ENCODE results near the gene TACR1. TPM values are rescaled to one million over a fixed set of nuclear protein-coding genes. Genes with fewer than 3 reads are reported as not detected.

The TACR1 gene
- total and polyA plus RNA-seq, 2 of the 8 experiments (the other 6 are each of a cell fraction or from before 2014, with no cell fraction given) = 0.09 to 0.37 TPM

DNA sequence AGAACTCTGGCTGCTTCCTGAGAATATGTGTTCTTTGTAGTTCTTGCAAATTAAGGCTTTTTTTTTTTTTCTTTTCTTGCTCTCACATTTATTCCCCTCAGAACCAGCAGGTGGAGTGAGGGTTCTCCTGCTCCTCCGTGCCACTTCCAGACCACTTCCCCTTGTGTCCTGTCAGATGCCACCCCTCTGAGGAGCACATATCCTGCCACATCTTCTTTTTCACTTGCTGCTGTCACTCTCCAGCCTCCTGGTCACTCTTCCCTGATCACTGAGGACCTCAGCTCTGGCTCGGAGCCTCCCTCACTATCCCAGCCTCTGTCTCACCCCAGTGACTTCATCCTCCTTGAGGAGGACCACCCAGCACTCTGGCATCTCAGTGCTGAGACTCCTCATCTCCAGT lies 100.5 kb downstream of the TACR1 start:
- no peak overlapping the region for H2BK20ac ChIP-seq (ENCODE audit: low read length)
- WGBS, 2 experiments (ENCODE audit: extremely low coverage in 1 of 2, insufficient coverage in 1 of 2, insufficient read length in 1 of 2, insufficient replicate concordance in 2 of 2, low coverage in 1 of 2, low lambda C conversion rate in 2 of 2, missing lambda C conversion rate in 1 of 2) = 45% methylated on average over 2 of the region's 2 CpGs; no CpG with 5 or more reads in 1 of the 2 experiments
- peaks cover 0 to 2% of the 10 kb centered on the region in 2 experiments for H4K20me1 ChIP-seq (replicated peaks in 1 of 2; ENCODE audit: control insufficient read depth in 1 of 2, insufficient read depth in 2 of 2, low read length in 2 of 2)
- CTCF ChIA-PET (ENCODE audit: partially characterized antibody) = interaction anchor here (0.6 to 2.7 kb wide), 34 partner anchors 10 to 514 kb away, joined by 3 to 18 read pairs (median 4); no protein-coding TSS in a partner anchor
- FAIRE-seq = no peak
- no peak overlapping the region for H3K4me3 ChIP-seq (ENCODE audit: extremely low read depth in 1 of 4, insufficient read depth in 2 of 4, low read depth in 3 of 4, low read length in 4 of 4)
- no peak overlapping the region for H3K18ac ChIP-seq (ENCODE audit: extremely low read depth, low read length)
- no peaks in the 10 kb centered on the region for H3K36me3 ChIP-seq (ENCODE audit: control insufficient read depth in 2 of 4, insufficient read depth in 4 of 4, low read length in 3 of 4)
- no peak overlapping the region for H3K14ac ChIP-seq (ENCODE audit: insufficient read length)
- 0 out of 2 replicates have a peak overlapping the region, but pooled peaks have one; percentile 14 for H2AFZ ChIP-seq (ENCODE audit: low read length)
- H3K4ac ChIP-seq (replicated peaks; ENCODE audit: insufficient read length, low read depth, low read length) = no peak overlapping the region
- no peaks in the 10 kb centered on the region for H3K79me1 ChIP-seq (ENCODE audit: low read depth, low read length)
- H2AK5ac ChIP-seq (ENCODE audit: low read depth, low read length) = no peak overlapping the region
- H3K79me2 ChIP-seq (ENCODE audit: control insufficient read depth in 1 of 2, insufficient read depth in 2 of 2, low read length in 2 of 2) = no peaks in the 10 kb centered on the region
- H2BK12ac ChIP-seq (ENCODE audit: low read depth, low read length) = no peak overlapping the region
- no peak overlapping the region for H2BK15ac ChIP-seq (ENCODE audit: low read length)
- no peak overlapping the region for H3K27ac ChIP-seq (ENCODE audit: low read depth, low read length)
- no peak overlapping the region for H4K8ac ChIP-seq (ENCODE audit: extremely low read depth, insufficient read depth, low read length)
- H2BK120ac ChIP-seq (replicated peaks; ENCODE audit: low read depth, low read length) = no peak overlapping the region
- no peaks in the 10 kb centered on the region for H3K27me3 ChIP-seq (replicated peaks in 1 of 4; ENCODE audit: control insufficient read depth in 3 of 4, extremely low read depth in 1 of 4, insufficient read depth in 3 of 4, low read length in 3 of 4)
- peaks cover 3% of the 10 kb centered on the region; the same call in 1 of the 2 replicates for H3K23me2 ChIP-seq (ENCODE audit: low read depth, low read length)
- no peaks in the 10 kb centered on the region for H3K4me1 ChIP-seq (replicated peaks in 1 of 4; ENCODE audit: control insufficient read depth in 3 of 4, insufficient read depth in 4 of 4, low read length in 3 of 4)
- no peak for DNase-seq (ENCODE audit: low read depth in 1 of 2, low spot score in 2 of 2)
- H3K4me2 ChIP-seq (ENCODE audit: insufficient read depth in 1 of 2, low read depth in 2 of 2, low read length in 2 of 2) = no peak overlapping the region
- H4K91ac ChIP-seq (replicated peaks; ENCODE audit: insufficient read length, low read length) = no peak overlapping the region
- H3K23ac ChIP-seq (ENCODE audit: insufficient read length) = no peak overlapping the region
- H2BK5ac ChIP-seq (ENCODE audit: low read depth, low read length) = no peak overlapping the region
- H3K56ac ChIP-seq (replicated peaks; ENCODE audit: insufficient read length, low read depth, low read length) = no peak overlapping the region
- H3K9me3 ChIP-seq (ENCODE audit: insufficient read depth in 2 of 2, low read depth in 1 of 2, low read length in 1 of 2) = peaks cover 5 to 7% of the 10 kb centered on the region in 2 experiments; a peak in 3 of 4 replicates
- POLR2A ChIA-PET (ENCODE audit: partially characterized antibody) = no interaction called here
- no peak overlapping the region for H4K5ac ChIP-seq (ENCODE audit: insufficient read length, low read depth, low read length)
- H3K9ac ChIP-seq (replicated peaks in 1 of 4; ENCODE audit: extremely low read depth in 1 of 4, low read depth in 3 of 4, low read length in 3 of 4) = no peak overlapping the region
- TF ChIP-seq RXRA (IDR thresholded peaks at IDR 0.05; ENCODE audit: insufficient read depth, low read depth, low read length) (no peak), JUND (IDR thresholded peaks at IDR 0.05; ENCODE audit: low read length) (no peak), CTCF (IDR thresholded peaks at IDR 0.05; ENCODE audit: control extremely low read depth in 1 of 3, insufficient read depth in 1 of 3, low read depth in 1 of 3, low read length in 3 of 3) (peak; percentile 46 to 64 (median 55)), MAFK (IDR thresholded peaks at IDR 0.05; ENCODE audit: low read depth, low read length) (no peak), KDM4A (IDR thresholded peaks at IDR 0.05; ENCODE audit: low read depth, low read length, severe bottlenecking) (no peak), ZNF274 (IDR thresholded peaks at IDR 0.05; ENCODE audit: borderline replicate concordance, extremely low read depth, low read length) (no peak), CREB1 (IDR thresholded peaks at IDR 0.05) (no peak), ASH2L (IDR thresholded peaks at IDR 0.05; ENCODE audit: low read length) (no peak), USF2 (IDR thresholded peaks at IDR 0.05; ENCODE audit: low read length) (no peak), TAF7 (optimal IDR thresholded peaks at IDR 0.05; ENCODE audit: borderline replicate concordance, low read depth, low read length) (no peak), SRF (IDR thresholded peaks at IDR 0.05; ENCODE audit: low read depth, low read length) (no peak)

All from H1 (cell line).